ENCODE results near the gene AAMP.
A peak's percentile ranks its signal among the peaks of the same experiment; 100 is the strongest.
"Not testable (repeated sequence)": the region's sequence is repeated elsewhere in the genome, so short reads cannot be mapped to it uniquely, and the experiment has no call there.

AAMP gene

GRCh38 chr2:218311541-218312266, 41.8 kb upstream of the AAMP start:
- H3K36me3 ChIP-seq (ENCODE audit: control insufficient read depth in 1 of 2, insufficient read depth in 2 of 2, low read length in 2 of 2); H3K4me1 ChIP-seq (ENCODE audit: control insufficient read depth in 1 of 2, insufficient read depth in 2 of 2, low read length in 2 of 2); H3K9ac ChIP-seq (ENCODE audit: low read length); H3K79me1 ChIP-seq (ENCODE audit: low read length); H4K12ac ChIP-seq (ENCODE audit: low read depth, low read length); H3K9me3 ChIP-seq (ENCODE audit: insufficient read depth, low read depth, low read length); H3K14ac ChIP-seq (ENCODE audit: low read length); H2AK5ac ChIP-seq (ENCODE audit: low read length); H3K27me3 ChIP-seq (ENCODE audit: insufficient read depth, low read length); H3K18ac ChIP-seq (ENCODE audit: low read length); H3K4me2 ChIP-seq (ENCODE audit: low read length); H2BK120ac ChIP-seq (ENCODE audit: insufficient read depth, low read length, poor library complexity); H3K4ac ChIP-seq (ENCODE audit: low read depth, low read length); H3K27ac ChIP-seq (ENCODE audit: low read depth, low read length); H3K23ac ChIP-seq (ENCODE audit: low read length); H3K79me2 ChIP-seq (ENCODE audit: control insufficient read depth, insufficient read depth, low read length, poor library complexity); H2AFZ ChIP-seq (ENCODE audit: insufficient read depth, low read length, poor library complexity); H3K4me3 ChIP-seq (ENCODE audit: low read depth, low read length): not testable (repeated sequence)
- peak overlapping the region; percentile 57 for H2BK5ac ChIP-seq (ENCODE audit: low read depth, low read length, poor library complexity)
- DNase-seq, result peak; percentile 78 to 83
- peak overlapping the region; percentile 66 for H4K91ac ChIP-seq (ENCODE audit: low read depth, low read length)
- no CpG with 5 or more reads among the region's 11 CpGs for WGBS (ENCODE audit: extremely low coverage, insufficient coverage, insufficient read length)
- H2BK12ac ChIP-seq (ENCODE audit: low read length), result peak overlapping the region; percentile 43
- H4K8ac ChIP-seq (ENCODE audit: low read depth, low read length), result peak overlapping the region; percentile 43

DNA sequence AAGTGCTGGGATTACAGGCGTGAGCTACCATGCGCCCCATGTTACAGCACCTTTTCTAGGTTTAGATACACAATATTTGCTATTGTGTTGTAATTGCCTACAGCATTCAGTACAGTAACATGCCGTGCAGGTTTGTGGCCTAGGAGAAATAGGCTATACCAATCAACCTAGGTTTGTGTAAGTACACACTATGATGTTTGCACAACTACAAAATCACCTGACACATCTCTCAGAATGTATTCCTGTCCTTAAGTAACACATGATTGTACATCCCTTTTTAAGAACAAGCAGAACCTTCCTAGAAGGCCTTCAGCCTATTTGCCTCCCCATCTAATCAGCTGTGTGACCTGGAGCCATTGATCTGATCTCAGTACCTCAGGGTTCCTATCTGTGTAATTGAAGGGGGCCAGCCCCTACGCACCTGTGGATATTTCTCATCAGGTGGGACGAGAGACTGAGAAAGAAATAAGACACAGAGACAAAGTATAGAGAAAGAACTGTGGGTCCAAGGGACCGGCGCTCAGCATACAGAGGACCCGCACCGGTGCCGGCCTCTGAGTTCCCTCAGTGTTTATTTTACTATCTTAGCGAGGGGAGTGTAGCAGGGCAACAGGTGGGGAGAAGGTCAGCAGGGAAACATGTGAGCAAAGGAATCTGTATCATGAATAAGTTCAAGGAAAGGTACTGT, 41.1 kb upstream of the AAMP start:
- H3K27ac ChIP-seq (ENCODE audit: low read depth, low read length), result peak overlapping the region; percentile 45

DNA sequence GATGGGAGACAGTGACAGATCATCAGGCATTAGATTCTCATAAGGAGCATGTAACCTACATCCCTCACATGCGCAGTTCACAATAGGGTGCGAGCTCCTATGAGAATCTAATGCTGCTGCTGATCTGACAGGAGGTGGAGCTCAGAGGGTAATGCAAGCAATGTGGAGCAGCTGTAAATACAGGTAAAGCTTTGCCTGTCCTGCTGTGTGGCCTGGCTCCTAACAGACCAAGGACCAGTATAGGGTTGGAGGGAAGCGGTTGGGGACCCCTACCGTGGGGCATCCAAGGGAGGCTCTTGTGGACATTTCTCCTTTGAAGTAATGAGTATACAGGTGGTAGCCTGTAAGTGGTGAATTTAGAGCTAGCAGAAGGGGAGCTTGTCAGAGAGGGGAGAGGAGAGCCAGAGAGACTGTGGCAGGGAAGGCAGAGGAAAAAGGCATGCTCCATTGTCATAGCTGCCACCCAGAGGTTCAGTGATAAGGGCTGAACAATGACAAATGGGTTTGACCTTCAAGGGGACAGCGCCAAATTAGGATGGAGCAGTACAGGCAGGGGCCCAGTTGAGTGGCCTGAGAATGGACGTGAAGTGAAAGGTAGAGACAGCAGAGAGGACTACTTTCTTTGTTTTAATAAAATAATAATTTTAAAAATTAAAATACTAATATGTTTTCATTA, 37.6 kb upstream of the AAMP start:
- Histone ChIP-seq H2AFZ (ENCODE audit: insufficient read depth, low read length, poor library complexity) (no peak overlapping the region), H3K9ac (ENCODE audit: low read length) (no peak overlapping the region), H4K8ac (ENCODE audit: low read depth, low read length) (no peak overlapping the region), H3K4me3 (ENCODE audit: low read depth, low read length) (no peak overlapping the region), H4K12ac (ENCODE audit: low read depth, low read length) (no peak overlapping the region), H3K36me3 (ENCODE audit: control insufficient read depth in 1 of 2, insufficient read depth in 2 of 2, low read length in 2 of 2) (no peaks in the 10 kb centered on the region), H3K79me1 (ENCODE audit: low read length) (peaks cover 4% of the 10 kb centered on the region), H2BK12ac (ENCODE audit: low read length) (no peak overlapping the region), H2BK5ac (ENCODE audit: low read depth, low read length, poor library complexity) (no peak overlapping the region), H4K91ac (ENCODE audit: low read depth, low read length) (no peak overlapping the region), H3K4me2 (ENCODE audit: low read length) (no peak overlapping the region), H3K9me3 (ENCODE audit: insufficient read depth, low read depth, low read length) (no peaks in the 10 kb centered on the region), H3K27me3 (ENCODE audit: insufficient read depth, low read length) (no peaks in the 10 kb centered on the region), H3K4me1 (ENCODE audit: control insufficient read depth in 1 of 2, insufficient read depth in 2 of 2, low read length in 2 of 2) (peaks cover 3% of the 10 kb centered on the region in 2 experiments), H3K79me2 (ENCODE audit: control insufficient read depth, insufficient read depth, low read length, poor library complexity) (no peaks in the 10 kb centered on the region), H3K27ac (ENCODE audit: low read depth, low read length) (no peak overlapping the region), H2AK5ac (ENCODE audit: low read length) (no peak overlapping the region), H3K23ac (ENCODE audit: low read length) (no peak overlapping the region), H3K14ac (ENCODE audit: low read length) (no peak overlapping the region), H3K4ac (ENCODE audit: low read depth, low read length) (no peak overlapping the region), H3K18ac (ENCODE audit: low read length) (no peak overlapping the region), H2BK120ac (ENCODE audit: insufficient read depth, low read length, poor library complexity) (no peak overlapping the region)
- WGBS (ENCODE audit: extremely low coverage, insufficient coverage, insufficient read length), result no CpG with 5 or more reads among the region's 6 CpGs
- DNase-seq, result no peak

More for the DNA sequence above, 41.1 kb upstream of the AAMP start:
- Histone ChIP-seq H3K9ac (ENCODE audit: low read length) (no peak overlapping the region), H3K18ac (ENCODE audit: low read length) (no peak overlapping the region), H4K12ac (ENCODE audit: low read depth, low read length) (no peak overlapping the region), H2BK5ac (ENCODE audit: low read depth, low read length, poor library complexity) (no peak overlapping the region), H3K27me3 (ENCODE audit: insufficient read depth, low read length) (no peaks in the 10 kb centered on the region), H3K4me3 (ENCODE audit: low read depth, low read length) (no peak overlapping the region), H4K91ac (ENCODE audit: low read depth, low read length) (no peak overlapping the region), H3K4ac (ENCODE audit: low read depth, low read length) (no peak overlapping the region), H4K8ac (ENCODE audit: low read depth, low read length) (no peak overlapping the region), H2AFZ (ENCODE audit: insufficient read depth, low read length, poor library complexity) (no peak overlapping the region), H3K23ac (ENCODE audit: low read length) (no peak overlapping the region), H3K4me1 (ENCODE audit: control insufficient read depth in 1 of 2, insufficient read depth in 2 of 2, low read length in 2 of 2) (peaks cover 6% of the 10 kb centered on the region in 2 experiments), H2BK120ac (ENCODE audit: insufficient read depth, low read length, poor library complexity) (no peak overlapping the region), H3K79me1 (ENCODE audit: low read length) (peaks cover 5% of the 10 kb centered on the region), H3K36me3 (ENCODE audit: control insufficient read depth in 1 of 2, insufficient read depth in 2 of 2, low read length in 2 of 2) (no peaks in the 10 kb centered on the region), H2AK5ac (ENCODE audit: low read length) (no peak overlapping the region), H3K9me3 (ENCODE audit: insufficient read depth, low read depth, low read length) (no peaks in the 10 kb centered on the region), H3K4me2 (ENCODE audit: low read length) (no peak overlapping the region), H2BK12ac (ENCODE audit: low read length) (no peak overlapping the region), H3K14ac (ENCODE audit: low read length) (no peak overlapping the region), H3K79me2 (ENCODE audit: control insufficient read depth, insufficient read depth, low read length, poor library complexity) (no peaks in the 10 kb centered on the region)
- DNase-seq, result peak; percentile 62 to 77
- no CpG with 5 or more reads among the region's 11 CpGs for WGBS (ENCODE audit: extremely low coverage, insufficient coverage, insufficient read length)

DNA sequence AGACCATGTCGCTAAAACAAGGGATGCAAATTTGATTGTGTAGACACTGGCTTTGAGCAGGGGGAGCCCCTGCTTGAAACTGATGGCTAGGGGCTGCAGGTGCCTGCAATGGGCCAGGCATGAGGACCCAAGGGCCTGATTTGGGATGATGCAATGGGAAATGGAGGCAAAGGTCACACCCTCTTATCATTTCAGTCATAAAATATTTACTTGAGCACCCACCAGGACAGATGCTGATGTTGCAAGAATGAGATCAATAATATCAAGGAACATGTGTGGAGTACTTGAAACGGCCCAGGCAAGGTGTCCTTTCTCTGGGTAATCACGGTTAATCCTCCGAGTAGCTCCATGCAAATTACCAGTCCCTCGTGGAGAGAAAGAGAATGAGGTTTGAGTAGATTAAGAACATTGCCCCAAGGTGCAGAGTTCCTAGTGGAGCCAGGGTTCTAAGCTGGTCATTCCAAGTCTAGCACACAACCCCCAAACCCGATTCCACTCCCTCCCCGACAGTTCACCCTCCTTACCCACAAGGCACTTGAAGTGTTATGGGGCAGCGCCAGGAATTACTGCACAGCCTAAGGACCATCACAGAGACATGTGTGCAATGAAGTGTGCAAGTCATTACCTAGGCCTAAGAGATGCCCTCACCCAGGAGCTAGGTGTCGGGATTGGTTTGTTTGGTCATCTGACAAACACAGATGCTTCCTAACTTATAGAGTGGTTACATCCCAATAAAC, 36.4 kb upstream of the AAMP start:
- Histone ChIP-seq H3K27me3 (ENCODE audit: insufficient read depth, low read length) (no peaks in the 10 kb centered on the region), H2BK12ac (ENCODE audit: low read length) (no peak overlapping the region), H3K14ac (ENCODE audit: low read length) (no peak overlapping the region), H3K79me2 (ENCODE audit: control insufficient read depth, insufficient read depth, low read length, poor library complexity) (peaks cover 1% of the 10 kb centered on the region), H2BK5ac (ENCODE audit: low read depth, low read length, poor library complexity) (no peak overlapping the region), H3K9me3 (ENCODE audit: insufficient read depth, low read depth, low read length) (no peaks in the 10 kb centered on the region), H3K79me1 (ENCODE audit: low read length) (no peaks in the 10 kb centered on the region), H3K9ac (ENCODE audit: low read length) (no peak overlapping the region), H2AFZ (ENCODE audit: insufficient read depth, low read length, poor library complexity) (no peak overlapping the region), H3K23ac (ENCODE audit: low read length) (no peak overlapping the region), H3K27ac (ENCODE audit: low read depth, low read length) (no peak overlapping the region), H3K4me2 (ENCODE audit: low read length) (no peak overlapping the region), H3K4ac (ENCODE audit: low read depth, low read length) (no peak overlapping the region), H2AK5ac (ENCODE audit: low read length) (no peak overlapping the region), H4K8ac (ENCODE audit: low read depth, low read length) (no peak overlapping the region), H3K4me1 (ENCODE audit: control insufficient read depth in 1 of 2, insufficient read depth in 2 of 2, low read length in 2 of 2) (no peaks in the 10 kb centered on the region), H3K4me3 (ENCODE audit: low read depth, low read length) (no peak overlapping the region), H3K18ac (ENCODE audit: low read length) (no peak overlapping the region), H3K36me3 (ENCODE audit: control insufficient read depth in 1 of 2, insufficient read depth in 2 of 2, low read length in 2 of 2) (no peaks in the 10 kb centered on the region), H4K12ac (ENCODE audit: low read depth, low read length) (no peak overlapping the region), H2BK120ac (ENCODE audit: insufficient read depth, low read length, poor library complexity) (no peak overlapping the region), H4K91ac (ENCODE audit: low read depth, low read length) (no peak overlapping the region)
- no CpG with 5 or more reads among the region's 9 CpGs for WGBS (ENCODE audit: extremely low coverage, insufficient coverage, insufficient read length)
- no peak for DNase-seq

Data from trophoblast cell (in vitro differentiated cells and primary cell).